Stimulated activated CD4-positive, alpha-beta T cell treated with anti-CD3 and anti-CD28 coated beads, Interleukin-2, amount 100 ng/mL, for 48 hours (primary cell): ENCODE results near the gene TPT1.
A peak's percentile ranks its signal among the peaks of the same experiment; 100 is the strongest.
"Not testable (repeated sequence)": the region's sequence is repeated elsewhere in the genome, so short reads cannot be mapped to it uniquely, and the experiment has no call there.

Experiments used
- DNase-seq, 2 donors: peaks; one replicate each; pipeline ENCODE4 v3.0.0-alpha.2; 2020

The TPT1 gene

GRCh38 chr13:45365558-45365885 lies 24.5 kb upstream of the TPT1 start:
- DNase-seq, result no peak

GRCh38 chr13:45364876-45365557 lies 24.0 kb upstream of the TPT1 start:
- no peak for DNase-seq

GRCh38 chr13:45362939-45363338 lies 22.0 kb upstream of the TPT1 start:
- DNase-seq, result no peak

- DNase-seq, result no peak
These were observed 20.7 kb upstream of the TPT1 start for GRCh38 chr13:45361596-45362206.

- DNase-seq, result no peak
These were observed 16.1 kb upstream of the TPT1 start for GRCh38 chr13:45356966-45357672.

- no peak for DNase-seq
These were observed 12.9 kb upstream of the TPT1 start for GRCh38 chr13:45353895-45354294.

- DNase-seq, result no peak
These were observed 11.0 kb upstream of the TPT1 start for GRCh38 chr13:45352031-45352430.

GRCh38 chr13:45350152-45350551 lies 9.2 kb upstream of the TPT1 start:
- DNase-seq, result no peak

GRCh38 chr13:45349438-45349837 lies 8.5 kb upstream of the TPT1 start:
- no peak for DNase-seq

- DNase-seq, result not testable (repeated sequence)
These were observed 3.1 kb upstream of the TPT1 start for GRCh38 chr13:45344064-45344463.

- DNase-seq, result not testable (repeated sequence)
These were observed 2.1 kb upstream of the TPT1 start for GRCh38 chr13:45343102-45343501.

- not testable (repeated sequence) for DNase-seq
These were observed 1.7 kb upstream of the TPT1 start for GRCh38 chr13:45342668-45343067.

- no peak for DNase-seq
These were observed 967 bp upstream of the TPT1 start for GRCh38 chr13:45341799-45342500.

- peak; percentile 72 to 73 for DNase-seq
These were observed 455 bp downstream of the TPT1 start for GRCh38 chr13:45340422-45341033.

GRCh38 chr13:45339867-45340266 lies 1.1 kb downstream of the TPT1 start:
- peak in 1 of 2 donors; percentile 38 for DNase-seq

- no peak for DNase-seq
These were observed 1.6 kb downstream of the TPT1 start for GRCh38 chr13:45339399-45339798.

GRCh38 chr13:45337803-45338202 lies 3.2 kb downstream of the TPT1 start:
- no peak for DNase-seq

GRCh38 chr13:45337395-45337794 lies 3.6 kb downstream of the TPT1 start:
- DNase-seq, result no peak

- DNase-seq, result no peak
These were observed 4.8 kb downstream of the TPT1 start for GRCh38 chr13:45336025-45336800.

GRCh38 chr13:45335397-45336024 lies 5.5 kb downstream of the TPT1 start:
- DNase-seq, result no peak

- DNase-seq, result no peak
These were observed 6.7 kb downstream of the TPT1 start for GRCh38 chr13:45333977-45334922.
